Bronchial epithelial cell (primary cell): ENCODE measurements around the gene TACR1. TPM values are rescaled to one million over a fixed set of nuclear protein-coding genes. Genes with fewer than 3 reads are reported as not detected.

Experiments used
- DNase-seq: peaks from one replicate; pipeline ENCODE4 v3.0.0-alpha.2; 2010; ENCODE audit warnings: low read depth
- FAIRE-seq: peaks from 2 replicates; lab custom pipeline; 2011; peaks lifted over from hg19 to GRCh38; lab: Jason Lieb, UNC
- H3K27me3 ChIP-seq: 2 replicates; pipeline ENCODE4 v1.5.1; 2011; ENCODE audit warnings: low read length; ENCODE audit not compliant: control insufficient read depth, insufficient read depth
- H3K36me3 ChIP-seq: 2 replicates; pipeline ENCODE4 v1.5.1; 2011; ENCODE audit warnings: low read length; ENCODE audit not compliant: control insufficient read depth, insufficient read depth
- H3K4me3 ChIP-seq: 2 replicates; pipeline ENCODE4 v1.5.1; 2011; ENCODE audit warnings: mild to moderate bottlenecking, low read depth, low read length, control low read depth
- CTCF ChIP-seq: IDR thresholded peaks from 2 replicates; pipeline ENCODE4 v1.5.1; 2011; ENCODE audit warnings: mild to moderate bottlenecking, moderate library complexity, low read length, control low read depth, inconsistent platforms; ENCODE audit not compliant: insufficient read depth, severe bottlenecking
- total RNA-seq: library from RNA; depleted of rRNA; stranded (reverse); fragments of >200 nt; gene quantifications from 2 replicates; pipeline ENCODE4 v1.2.1, GENCODE V29; 2014

Gene TACR1
- total RNA-seq, 1 donor from 2014 or later, result not detected

- no peak for FAIRE-seq
- Histone ChIP-seq H3K4me3 (no peak overlapping the region), H3K36me3 (no peaks in the 10 kb centered on the region), H3K27me3 (peaks cover 6% of the 10 kb centered on the region)
- DNase-seq, result no peak
- no peak for TF ChIP-seq CTCF
Observed at GRCh38 chr2:75192496-75192895, 6.8 kb downstream of the TACR1 start.

- DNase-seq, result peak; percentile 51
- H3K27me3 ChIP-seq, result peaks cover 2% of the 10 kb centered on the region
- H3K4me3 ChIP-seq, result no peak overlapping the region
- no peaks in the 10 kb centered on the region for H3K36me3 ChIP-seq
- TF ChIP-seq CTCF, result no peak
- FAIRE-seq, result no peak
Observed at GRCh38 chr2:75190271-75190990, 8.9 kb downstream of the TACR1 start.

GRCh38 chr2:75186821-75187220 lies 12.5 kb downstream of the TACR1 start:
- H3K4me3 ChIP-seq, result no peak overlapping the region
- no peaks in the 10 kb centered on the region for H3K27me3 ChIP-seq
- TF ChIP-seq CTCF, result no peak
- no peaks in the 10 kb centered on the region for H3K36me3 ChIP-seq
- FAIRE-seq (no peak), DNase-seq (no peak)

GRCh38 chr2:75182606-75183005 lies 16.7 kb downstream of the TACR1 start:
- no peaks in the 10 kb centered on the region for H3K27me3 ChIP-seq
- no peak overlapping the region for H3K4me3 ChIP-seq
- no peaks in the 10 kb centered on the region for H3K36me3 ChIP-seq
- FAIRE-seq (no peak), DNase-seq (peak; percentile 83)
- no peak for TF ChIP-seq CTCF

- FAIRE-seq (no peak), DNase-seq (no peak)
- no peak for TF ChIP-seq CTCF
- Histone ChIP-seq H3K36me3 (no peaks in the 10 kb centered on the region), H3K27me3 (no peaks in the 10 kb centered on the region), H3K4me3 (no peak overlapping the region)
Observed at GRCh38 chr2:75180476-75180875, 18.8 kb downstream of the TACR1 start.

GRCh38 chr2:75177427-75177826 lies 21.9 kb downstream of the TACR1 start:
- H3K4me3 ChIP-seq, result no peak overlapping the region
- H3K36me3 ChIP-seq, result no peaks in the 10 kb centered on the region
- DNase-seq (no peak), FAIRE-seq (no peak)
- no peaks in the 10 kb centered on the region for H3K27me3 ChIP-seq
- no peak for TF ChIP-seq CTCF
